Hematopoietic multipotent progenitor cell treated with erythropoietin and hydrocortisone succinate and interleukin-3 and kit ligand, for 6 days (in vitro differentiated cells): ENCODE results near the gene USHBP1.
A peak's percentile ranks its signal among the peaks of the same experiment; 100 is the strongest.
"Not testable (repeated sequence)": the region's sequence is repeated elsewhere in the genome, so short reads cannot be mapped to it uniquely, and the experiment has no call there.

Source experiments
- DNase-seq: peaks from one replicate; pipeline ENCODE4 v3.0.0-alpha.2; 2015

Gene USHBP1

GRCh38 chr19:17294051-17294891 is 29.7 kb upstream of the USHBP1 start:
- peak; percentile 70 for DNase-seq

GRCh38 chr19:17293605-17294004 is 29.1 kb upstream of the USHBP1 start:
- DNase-seq, result no peak

- DNase-seq, result peak; percentile 95
These were observed 27.9 kb upstream of the USHBP1 start for GRCh38 chr19:17292301-17293074.

- DNase-seq, result peak; percentile 94
These were observed 24.9 kb upstream of the USHBP1 start for GRCh38 chr19:17289489-17289888.

- DNase-seq, result no peak
These were observed 22.2 kb upstream of the USHBP1 start for GRCh38 chr19:17286752-17287151.

- no peak for DNase-seq
These were observed 21.7 kb upstream of the USHBP1 start for GRCh38 chr19:17286263-17286662.

GRCh38 chr19:17285415-17286135 is 21.0 kb upstream of the USHBP1 start:
- DNase-seq, result no peak

- no peak for DNase-seq
These were observed 19.0 kb upstream of the USHBP1 start for GRCh38 chr19:17283504-17283996.

- peak; percentile 95 for DNase-seq
These were observed 18.1 kb upstream of the USHBP1 start for GRCh38 chr19:17282488-17283125.

GRCh38 chr19:17281391-17282304 is 17.1 kb upstream of the USHBP1 start, which contains the start of gene ANKLE1:
Gene ANKLE1, plus strand, starts transcription at chr19:17281901. Its CDS starts 20 bp downstream, at chr19:17281921.
- peak; percentile 97 for DNase-seq

- DNase-seq, result no peak
These were observed 14.9 kb upstream of the USHBP1 start for GRCh38 chr19:17279436-17279835.

GRCh38 chr19:17275441-17276175 is 11.1 kb upstream of the USHBP1 start:
- no peak for DNase-seq

GRCh38 chr19:17274892-17275291 is 10.3 kb upstream of the USHBP1 start:
- not testable (repeated sequence) for DNase-seq

- no peak for DNase-seq
These were observed 4.2 kb upstream of the USHBP1 start for GRCh38 chr19:17268754-17269153.

- peak; percentile 99 for DNase-seq
These were observed 2.6 kb upstream of the USHBP1 start, which contains the start of gene BABAM1 for GRCh38 chr19:17266975-17267788. Gene BABAM1, plus strand, starts transcription at chr19:17267443. Its CDS starts 1,364 bp downstream, at chr19:17268807.

GRCh38 chr19:17266589-17266974 is 2.0 kb upstream of the USHBP1 start:
- DNase-seq, result no peak

- DNase-seq, result no peak
These were observed 1.5 kb upstream of the USHBP1 start for GRCh38 chr19:17266026-17266425.

GRCh38 chr19:17263712-17264640 is 569 bp downstream of the USHBP1 start:
- no peak for DNase-seq
